GM12878 (cell line): ENCODE measurements around the gene PLXNA2. TPM values are rescaled to one million over a fixed set of nuclear protein-coding genes. Genes with fewer than 3 reads are reported as not detected.
A peak's percentile ranks its signal among the peaks of the same experiment; 100 is the strongest.

Experiments
- CHD1 ChIP-seq: IDR thresholded peaks from 2 replicates; pipeline ENCODE4 v1.6.1; 2012; ENCODE audit warnings: low read depth, low read length, improper control_type of control experiment
- E4F1 ChIP-seq: fragments of 450-650 bp; IDR thresholded peaks from 2 replicates; pipeline ENCODE4 v1.6.1; 2018; ENCODE audit warnings: borderline replicate concordance, mild to moderate bottlenecking; ENCODE audit not compliant: partially characterized antibody
- HDAC2 ChIP-seq: fragments of 200-600 bp; sonication (generic); IDR thresholded peaks from 2 replicates; pipeline ENCODE4 v1.6.1; 2017
- HSF1 ChIP-seq: fragments of 150-350 bp; IDR thresholded peaks from 2 replicates; pipeline ENCODE4 v1.6.1; 2014; ENCODE audit warnings: mild to moderate bottlenecking, low read depth, low read length
- IKZF2 ChIP-seq, 2 experiments: fragments of 450-650 bp; IDR thresholded peaks; 2 replicates each; pipeline ENCODE4 v1.6.1; 2017; ENCODE audit warnings: mild to moderate bottlenecking in 2 of 2, moderate library complexity in 2 of 2
- KDM1A ChIP-seq: fragments of 200-600 bp; sonication (generic); IDR thresholded peaks from 2 replicates; pipeline ENCODE4 v1.6.1; 2016; ENCODE audit warnings: borderline replicate concordance
- LARP7 ChIP-seq: fragments of 450-650 bp; IDR thresholded peaks from 2 replicates; pipeline ENCODE4 v1.6.1; 2017; ENCODE audit warnings: mild to moderate bottlenecking
- MAX ChIP-seq: IDR thresholded peaks from 2 replicates; pipeline ENCODE4 v1.6.1; 2012; ENCODE audit warnings: low read depth, low read length, improper control_type of control experiment
- MTA2 ChIP-seq: fragments of 450-650 bp; IDR thresholded peaks from 2 replicates; pipeline ENCODE4 v1.6.1; 2016; ENCODE audit warnings: low read depth, mild to moderate bottlenecking, moderate library complexity
- NFXL1 ChIP-seq: fragments of 450-650 bp; IDR thresholded peaks from 2 replicates; pipeline ENCODE4 v1.6.1; 2017; ENCODE audit warnings: antibody characterized with exemption, mild to moderate bottlenecking, borderline replicate concordance
- NR2C1 ChIP-seq: fragments of 450-650 bp; IDR thresholded peaks from 2 replicates; pipeline ENCODE4 v1.6.1; 2017; ENCODE audit warnings: antibody characterized with exemption, mild to moderate bottlenecking, moderate library complexity
- POLR2A ChIP-seq: IDR thresholded peaks from 2 replicates; pipeline ENCODE4 v1.6.1; 2011; ENCODE audit warnings: low read depth, mild to moderate bottlenecking, low read length
- RAD51 ChIP-seq: fragments of 450-650 bp; IDR thresholded peaks from 2 replicates; pipeline ENCODE4 v1.6.1; 2016; ENCODE audit warnings: moderate library complexity, mild to moderate bottlenecking, inconsistent platforms
- RB1 ChIP-seq: fragments of 450-650 bp; formaldehyde crosslinking; IDR thresholded peaks from 2 replicates; pipeline ENCODE4 v1.6.1; 2017; ENCODE audit warnings: mild to moderate bottlenecking, borderline replicate concordance
- RUNX3 ChIP-seq: IDR thresholded peaks from 2 replicates; pipeline ENCODE4 v1.6.1; 2012; ENCODE audit warnings: low read length, inconsistent platforms
- TCF12 ChIP-seq: IDR thresholded peaks from 2 replicates; pipeline ENCODE4 v1.6.1; 2011; ENCODE audit warnings: low read depth, mild to moderate bottlenecking, low read length
- ZNF384 ChIP-seq: IDR thresholded peaks from 2 replicates; pipeline ENCODE4 v1.6.1; 2012; ENCODE audit warnings: low read depth, mild to moderate bottlenecking, low read length, improper control_type of control experiment, borderline replicate concordance
- polyA plus RNA-seq, 11 experiments: library from polyadenylated mRNA; depleted of rRNA in 4 of 11; unstranded in 6 of 11; stranded (reverse) in 5 of 11; fragments of >200 nt; fragmentation: Nextera tagmentation in 4 of 11; fragmentation: Illumina TruSeq in 1 of 11; extraction: Ambion mirVana in 4 of 11; extraction: Trizol in 1 of 11; gene quantifications; 1 replicate in 1 of 11; 2 replicates in 10 of 11; pipeline versions ENCODE4 v1.2.1 to v1.2.3, GENCODE V29; 2011 to 2016; ENCODE audit warnings: inconsistent platforms in 2 of 11, missing spikeins in 2 of 11, low read depth in 1 of 11
- total RNA-seq, 4 experiments: library from RNA; depleted of rRNA in 3 of 4; stranded (reverse); fragments of >200 nt in 3 of 4; fragmentation: Illumina TruSeq in 1 of 4; extraction: Trizol in 1 of 4; gene quantifications; 2 replicates each; pipeline versions ENCODE4 v1.2.1 to v1.2.3, GENCODE V29; 2013 to 2021
- TF ChIP-seq, protein P1 (sequence below): fragments of 450-650 bp; IDR thresholded peaks from 2 replicates; pipeline ENCODE4 v1.6.1; 2017; ENCODE audit warnings: mild to moderate bottlenecking, low read depth, inconsistent platforms; ENCODE audit not compliant: poor library complexity, severe bottlenecking
- TF ChIP-seq, protein P2 (sequence below): fragments of 450-650 bp; IDR thresholded peaks from 2 replicates; pipeline ENCODE4 v1.6.1; 2017; ENCODE audit warnings: low read depth, mild to moderate bottlenecking, moderate library complexity
- TF ChIP-seq, protein P3 (sequence below): fragments of 450-650 bp; IDR thresholded peaks from 2 replicates; pipeline ENCODE4 v1.6.1; 2018; ENCODE audit warnings: mild to moderate bottlenecking, low read depth, moderate library complexity; ENCODE audit not compliant: partially characterized antibody

Gene PLXNA2
- total and polyA plus RNA-seq, 10 of the 15 experiments (the other 5 are each of a cell fraction or from before 2014, with no cell fraction given): under 0.01 to 0.08 (median 0.07) TPM; not detected in 4

GRCh38 chr1:207973898-207974568, 270.2 kb downstream of the PLXNA2 start (continued):
- TF ChIP-seq MTA2 (peak; percentile 37; the same call in 1 of the 2 replicates), RB1 (no peak), POLR2A (no peak), CHD1 (no peak), NFXL1 (no peak), HDAC2 (no peak), NR2C1 (no peak), ZNF384 (peak; percentile 87), TCF12 (no peak), E4F1 (no peak), IKZF2 (IDR thresholded peaks at IDR 0.05) (peak in 1 of 2 experiments; percentile 54; a peak in 2 of 4 replicates), MAX (no peak), RUNX3 (no peak), KDM1A (no peak), LARP7 (no peak), RAD51 (no peak), HSF1 (no peak)
- TF ChIP-seq, protein P1, sequence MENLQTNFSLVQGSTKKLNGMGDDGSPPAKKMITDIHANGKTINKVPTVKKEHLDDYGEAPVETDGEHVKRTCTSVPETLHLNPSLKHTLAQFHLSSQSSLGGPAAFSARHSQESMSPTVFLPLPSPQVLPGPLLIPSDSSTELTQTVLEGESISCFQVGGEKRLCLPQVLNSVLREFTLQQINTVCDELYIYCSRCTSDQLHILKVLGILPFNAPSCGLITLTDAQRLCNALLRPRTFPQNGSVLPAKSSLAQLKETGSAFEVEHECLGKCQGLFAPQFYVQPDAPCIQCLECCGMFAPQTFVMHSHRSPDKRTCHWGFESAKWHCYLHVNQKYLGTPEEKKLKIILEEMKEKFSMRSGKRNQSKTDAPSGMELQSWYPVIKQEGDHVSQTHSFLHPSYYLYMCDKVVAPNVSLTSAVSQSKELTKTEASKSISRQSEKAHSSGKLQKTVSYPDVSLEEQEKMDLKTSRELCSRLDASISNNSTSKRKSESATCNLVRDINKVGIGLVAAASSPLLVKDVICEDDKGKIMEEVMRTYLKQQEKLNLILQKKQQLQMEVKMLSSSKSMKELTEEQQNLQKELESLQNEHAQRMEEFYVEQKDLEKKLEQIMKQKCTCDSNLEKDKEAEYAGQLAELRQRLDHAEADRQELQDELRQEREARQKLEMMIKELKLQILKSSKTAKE: no peak
- TF ChIP-seq, protein P2, sequence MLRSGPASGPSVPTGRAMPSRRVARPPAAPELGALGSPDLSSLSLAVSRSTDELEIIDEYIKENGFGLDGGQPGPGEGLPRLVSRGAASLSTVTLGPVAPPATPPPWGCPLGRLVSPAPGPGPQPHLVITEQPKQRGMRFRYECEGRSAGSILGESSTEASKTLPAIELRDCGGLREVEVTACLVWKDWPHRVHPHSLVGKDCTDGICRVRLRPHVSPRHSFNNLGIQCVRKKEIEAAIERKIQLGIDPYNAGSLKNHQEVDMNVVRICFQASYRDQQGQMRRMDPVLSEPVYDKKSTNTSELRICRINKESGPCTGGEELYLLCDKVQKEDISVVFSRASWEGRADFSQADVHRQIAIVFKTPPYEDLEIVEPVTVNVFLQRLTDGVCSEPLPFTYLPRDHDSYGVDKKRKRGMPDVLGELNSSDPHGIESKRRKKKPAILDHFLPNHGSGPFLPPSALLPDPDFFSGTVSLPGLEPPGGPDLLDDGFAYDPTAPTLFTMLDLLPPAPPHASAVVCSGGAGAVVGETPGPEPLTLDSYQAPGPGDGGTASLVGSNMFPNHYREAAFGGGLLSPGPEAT: peak; percentile 44; the same call in 1 of the 2 replicates
- TF ChIP-seq, protein P3, sequence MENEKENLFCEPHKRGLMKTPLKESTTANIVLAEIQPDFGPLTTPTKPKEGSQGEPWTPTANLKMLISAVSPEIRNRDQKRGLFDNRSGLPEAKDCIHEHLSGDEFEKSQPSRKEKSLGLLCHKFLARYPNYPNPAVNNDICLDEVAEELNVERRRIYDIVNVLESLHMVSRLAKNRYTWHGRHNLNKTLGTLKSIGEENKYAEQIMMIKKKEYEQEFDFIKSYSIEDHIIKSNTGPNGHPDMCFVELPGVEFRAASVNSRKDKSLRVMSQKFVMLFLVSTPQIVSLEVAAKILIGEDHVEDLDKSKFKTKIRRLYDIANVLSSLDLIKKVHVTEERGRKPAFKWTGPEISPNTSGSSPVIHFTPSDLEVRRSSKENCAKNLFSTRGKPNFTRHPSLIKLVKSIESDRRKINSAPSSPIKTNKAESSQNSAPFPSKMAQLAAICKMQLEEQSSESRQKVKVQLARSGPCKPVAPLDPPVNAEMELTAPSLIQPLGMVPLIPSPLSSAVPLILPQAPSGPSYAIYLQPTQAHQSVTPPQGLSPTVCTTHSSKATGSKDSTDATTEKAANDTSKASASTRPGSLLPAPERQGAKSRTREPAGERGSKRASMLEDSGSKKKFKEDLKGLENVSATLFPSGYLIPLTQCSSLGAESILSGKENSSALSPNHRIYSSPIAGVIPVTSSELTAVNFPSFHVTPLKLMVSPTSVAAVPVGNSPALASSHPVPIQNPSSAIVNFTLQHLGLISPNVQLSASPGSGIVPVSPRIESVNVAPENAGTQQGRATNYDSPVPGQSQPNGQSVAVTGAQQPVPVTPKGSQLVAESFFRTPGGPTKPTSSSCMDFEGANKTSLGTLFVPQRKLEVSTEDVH: no peak
